Neural progenitor cell (in vitro differentiated cells): Measurements from ENCODE around the gene CD4. TPM values are rescaled to one million over a fixed set of nuclear protein-coding genes. Genes with fewer than 3 reads are reported as not detected.
"Not testable (repeated sequence)": the region's sequence is repeated elsewhere in the genome, so short reads cannot be mapped to it uniquely, and the experiment has no call there.

ENCODE experiments used
- DNase-seq: peaks from one replicate; pipeline ENCODE4 v3.0.0-alpha.2; 2016; ENCODE audit warnings: low spot score
- H2AFZ ChIP-seq: fragments of 200-600 bp; sonication (generic); replicated peaks from 2 replicates; pipeline ENCODE4 v1.6.1; 2016; ENCODE audit warnings: antibody characterized with exemption
- H3F3A ChIP-seq: fragments of 200-600 bp; sonication (generic); 2 replicates; pipeline ENCODE4 v1.6.1; 2016; ENCODE audit warnings: antibody characterized with exemption, low read depth
- H3K27ac ChIP-seq: fragments of 200-600 bp; sonication (generic); 2 replicates; pipeline ENCODE4 v1.5.1; 2016; ENCODE audit warnings: mild to moderate bottlenecking
- H3K27me3 ChIP-seq: fragments of 200-600 bp; sonication (generic); 2 replicates; pipeline ENCODE4 v1.6.1; 2016; ENCODE audit warnings: mild to moderate bottlenecking, moderate library complexity
- H3K36me3 ChIP-seq: fragments of 200-600 bp; sonication (generic); 2 replicates; pipeline ENCODE4 v1.5.1; 2016
- H3K4me1 ChIP-seq: fragments of 200-600 bp; sonication (generic); 2 replicates; pipeline ENCODE4 v1.6.1; 2016; ENCODE audit warnings: mixed run types
- H3K4me2 ChIP-seq: fragments of 200-600 bp; sonication (generic); 2 replicates; pipeline ENCODE4 v1.6.1; 2016
- H3K4me3 ChIP-seq: fragments of 200-600 bp; sonication (generic); 2 replicates; pipeline ENCODE4 v1.5.1; 2016
- H3K79me2 ChIP-seq: fragments of 200-600 bp; sonication (generic); 2 replicates; pipeline ENCODE4 v1.6.1; 2016; ENCODE audit warnings: low read depth
- H3K9ac ChIP-seq: fragments of 200-600 bp; sonication (generic); 2 replicates; pipeline ENCODE4 v1.6.1; 2016
- H3K9me3 ChIP-seq: fragments of 200-600 bp; sonication (generic); 2 replicates; pipeline ENCODE4 v1.5.1; 2016; ENCODE audit warnings: low read depth
- H4K20me1 ChIP-seq: fragments of 200-600 bp; sonication (generic); 2 replicates; pipeline ENCODE4 v1.6.1; 2016; ENCODE audit warnings: low read depth
- H3K27ac Mint-ChIP-seq: 3 replicates; pipeline ENCODE4 v1.8.0; 2021; ENCODE audit warnings: mixed read lengths
- H3K27me3 Mint-ChIP-seq: 2 replicates; pipeline ENCODE4 v1.8.0; 2022; ENCODE audit warnings: low read depth, mild to moderate bottlenecking, inconsistent platforms, moderate library complexity, mixed read lengths; ENCODE audit not compliant: insufficient read depth
- H3K36me3 Mint-ChIP-seq: 3 replicates; pipeline ENCODE4 v1.8.0; 2021; ENCODE audit warnings: mixed read lengths
- H3K4me1 Mint-ChIP-seq: 3 replicates; pipeline ENCODE4 v1.8.0; 2021; ENCODE audit warnings: mixed read lengths
- H3K4me3 Mint-ChIP-seq: 3 replicates; pipeline ENCODE4 v1.8.0; 2021; ENCODE audit warnings: mild to moderate bottlenecking, moderate library complexity, mixed read lengths
- H3K9me3 Mint-ChIP-seq: 3 replicates; pipeline ENCODE4 v1.8.0; 2020; ENCODE audit warnings: mixed read lengths
- CTCF ChIP-seq: fragments of 200-600 bp; sonication (generic); IDR thresholded peaks from 2 replicates; pipeline ENCODE4 v1.5.1; 2017; ENCODE audit warnings: antibody characterized with exemption, mild to moderate bottlenecking
- EZH2 ChIP-seq: fragments of 200-600 bp; sonication (generic); IDR thresholded peaks from 2 replicates; pipeline ENCODE4 v1.6.1; 2017; ENCODE audit warnings: antibody characterized with exemption, mild to moderate bottlenecking, moderate library complexity
- EZH2phosphoT487 ChIP-seq: fragments of 200-600 bp; sonication (generic); IDR thresholded peaks from 2 replicates; pipeline ENCODE4 v1.6.1; 2017; ENCODE audit warnings: antibody characterized with exemption
- total RNA-seq: library from RNA; depleted of rRNA; stranded (reverse); fragments of >200 nt; gene quantifications from 2 replicates; pipeline ENCODE4 v1.2.3, GENCODE V29; 2015; ENCODE audit warnings: low replicate concordance

CD4 gene
- total RNA-seq, 1 donor from 2014 or later: 2.5 TPM

DNA sequence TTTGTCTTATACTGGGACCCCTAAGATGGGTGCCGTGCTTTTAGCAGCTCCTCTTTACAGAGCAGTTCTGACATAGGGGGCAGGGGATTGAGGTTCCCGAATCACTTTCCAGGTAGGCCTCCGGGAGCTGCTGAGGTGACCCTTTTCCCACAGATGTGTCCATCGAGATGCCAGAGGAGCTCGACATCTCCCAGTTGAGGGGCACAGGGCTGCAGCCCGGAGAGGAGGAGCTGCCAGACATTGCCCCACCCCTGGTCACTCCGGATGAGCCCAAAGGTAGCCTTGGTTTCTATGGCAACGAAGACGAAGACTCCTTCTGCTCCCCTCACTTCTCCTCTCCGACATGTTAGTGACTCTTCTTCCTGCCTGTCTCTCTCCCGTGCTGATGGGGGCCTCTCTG, 73.7 kb downstream of the CD4 start:
- H3K4me1 Mint-ChIP-seq: peaks cover 16% of the 10 kb centered on the region
- TF ChIP-seq CTCF (no peak), EZH2 (no peak), EZH2phosphoT487 (no peak)
- DNase-seq: no peak
- no peak overlapping the region for H2AFZ ChIP-seq
- H3K4me3 Mint-ChIP-seq: no peak overlapping the region
- no peak overlapping the region for H3K27ac Mint-ChIP-seq
- H3K27ac ChIP-seq: no peak overlapping the region
- no peak overlapping the region for H3K4me2 ChIP-seq
- H4K20me1 ChIP-seq: peaks cover 6% of the 10 kb centered on the region
- peaks cover 10% of the 10 kb centered on the region for H3K4me1 ChIP-seq
- no peak overlapping the region for H3K4me3 ChIP-seq
- H3K9ac ChIP-seq: no peak overlapping the region
- no peaks in the 10 kb centered on the region for H3K36me3 ChIP-seq
- peaks cover 5% of the 10 kb centered on the region for H3K27me3 Mint-ChIP-seq
- H3K27me3 ChIP-seq: no peaks in the 10 kb centered on the region
- H3K9me3 Mint-ChIP-seq: no peaks in the 10 kb centered on the region
- no peaks in the 10 kb centered on the region for H3K9me3 ChIP-seq
- peaks cover 40% of the 10 kb centered on the region for H3K36me3 Mint-ChIP-seq
- peaks cover 8% of the 10 kb centered on the region for H3K79me2 ChIP-seq
- H3F3A ChIP-seq: peaks cover 24% of the 10 kb centered on the region

DNA sequence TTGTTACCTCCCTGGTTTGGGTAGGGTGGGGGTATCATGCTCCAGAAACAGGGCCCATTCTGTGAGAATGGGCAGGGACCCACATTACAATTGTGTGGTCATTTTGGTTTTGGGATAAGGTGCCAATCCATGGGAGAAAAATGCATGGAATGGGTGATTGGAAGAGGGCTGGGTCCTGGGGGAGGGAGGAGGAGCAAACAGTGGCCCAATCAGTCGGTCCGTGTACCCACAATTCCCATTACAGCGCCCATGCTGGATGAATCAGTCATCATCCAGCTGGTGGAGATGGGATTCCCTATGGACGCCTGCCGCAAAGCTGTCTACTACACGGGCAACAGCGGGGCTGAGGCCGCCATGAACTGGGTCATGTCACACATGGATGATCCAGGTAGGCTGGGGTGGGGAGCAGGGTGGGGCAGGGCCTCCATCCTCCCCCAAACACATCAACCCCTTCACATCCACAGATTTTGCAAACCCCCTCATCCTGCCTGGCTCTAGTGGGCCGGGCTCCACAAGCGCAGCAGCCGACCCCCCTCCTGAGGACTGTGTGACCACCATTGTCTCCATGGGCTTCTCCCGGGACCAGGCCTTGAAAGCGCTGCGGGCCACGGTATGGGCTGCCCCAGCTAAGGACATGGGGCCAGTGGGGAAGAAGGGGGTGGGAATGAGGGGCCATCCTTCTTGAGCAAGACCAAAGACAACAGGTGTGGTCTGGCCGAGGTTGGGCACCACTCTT, 74.4 kb downstream of the CD4 start:
- Mint-ChIP-seq H3K9me3 (no peaks in the 10 kb centered on the region), H3K27me3 (peaks cover 8% of the 10 kb centered on the region), H3K4me3 (no peak overlapping the region), H3K36me3 (peaks cover 40% of the 10 kb centered on the region), H3K27ac (no peak overlapping the region), H3K4me1 (peaks cover 21% of the 10 kb centered on the region)
- H3K4me2 ChIP-seq: no peak overlapping the region
- no peak overlapping the region for H3K9ac ChIP-seq
- DNase-seq: no peak
- no peaks in the 10 kb centered on the region for H3K27me3 ChIP-seq
- peaks cover 15% of the 10 kb centered on the region for H3K79me2 ChIP-seq
- peaks cover 32% of the 10 kb centered on the region for H3F3A ChIP-seq
- no peak for TF ChIP-seq EZH2
- no peak for TF ChIP-seq EZH2phosphoT487
- no peak for TF ChIP-seq CTCF
- H3K9me3 ChIP-seq: no peaks in the 10 kb centered on the region
- H4K20me1 ChIP-seq: peaks cover 13% of the 10 kb centered on the region
- no peak overlapping the region for H3K27ac ChIP-seq
- H3K4me1 ChIP-seq: peaks cover 10% of the 10 kb centered on the region
- no peaks in the 10 kb centered on the region for H3K36me3 ChIP-seq
- no peak overlapping the region for H2AFZ ChIP-seq
- no peak overlapping the region for H3K4me3 ChIP-seq

- peaks cover 28% of the 10 kb centered on the region for H4K20me1 ChIP-seq
- not testable (repeated sequence) for H3K27ac ChIP-seq, H3K9ac ChIP-seq, H3K36me3 ChIP-seq, H3K27me3 ChIP-seq, H3K4me2 ChIP-seq, H3K9me3 Mint-ChIP-seq, H3K27ac Mint-ChIP-seq, H3K9me3 ChIP-seq, DNase-seq, H3K4me3 ChIP-seq, H2AFZ ChIP-seq
- H3K79me2 ChIP-seq: peaks cover 30% of the 10 kb centered on the region
- peaks cover 16% of the 10 kb centered on the region for H3K4me1 ChIP-seq
- Mint-ChIP-seq H3K27me3 (peaks cover 15% of the 10 kb centered on the region), H3K4me1 (peaks cover 34% of the 10 kb centered on the region), H3K36me3 (peaks cover 50% of the 10 kb centered on the region), H3K4me3 (peak overlapping the region; percentile 70)
- peaks cover 47% of the 10 kb centered on the region for H3F3A ChIP-seq
These were observed 76.0 kb downstream of the CD4 start for GRCh38 chr12:6865307-6865706.

GRCh38 chr12:6866163-6866919, 77.0 kb downstream of the CD4 start:
- peaks cover 38% of the 10 kb centered on the region for H3K4me1 Mint-ChIP-seq
- Histone ChIP-seq H3K36me3 (no peaks in the 10 kb centered on the region), H3K27ac (no peak overlapping the region), H4K20me1 (peaks cover 39% of the 10 kb centered on the region), H3K27me3 (no peaks in the 10 kb centered on the region), H3K9me3 (no peaks in the 10 kb centered on the region), H3K9ac (no peak overlapping the region), H3K4me2 (peak overlapping the region; percentile 100), H2AFZ (no peak overlapping the region), H3K4me1 (peaks cover 16% of the 10 kb centered on the region), H3F3A (peaks cover 57% of the 10 kb centered on the region), H3K4me3 (peak overlapping the region; percentile 96), H3K79me2 (peaks cover 36% of the 10 kb centered on the region)
- no peak for TF ChIP-seq CTCF
- TF ChIP-seq EZH2phosphoT487: no peak
- no peaks in the 10 kb centered on the region for H3K9me3 Mint-ChIP-seq
- no peak overlapping the region for H3K27ac Mint-ChIP-seq
- H3K27me3 Mint-ChIP-seq: peaks cover 17% of the 10 kb centered on the region
- H3K36me3 Mint-ChIP-seq: peaks cover 49% of the 10 kb centered on the region
- DNase-seq: peak; percentile 31
- peak overlapping the region; percentile 96 for H3K4me3 Mint-ChIP-seq
